Liver (tissue), 9 donors: ENCODE data around the gene DENND4C. TPM values are rescaled to one million over a fixed set of nuclear protein-coding genes. Genes with fewer than 3 reads are reported as not detected.

Experiments
- DNase-seq: peaks from one replicate; pipeline ENCODE4 v3.0.0-alpha.2; 2017; ENCODE audit warnings: low spot score
- H3K27ac ChIP-seq, 2 donors: one replicate each; pipeline ENCODE4 v1.7.0; 2013; ENCODE audit warnings: inconsistent platforms in 2 of 2, low read length in 2 of 2, control low read depth in 1 of 2, low read depth in 1 of 2, mild to moderate bottlenecking in 1 of 2
- H3K27me3 ChIP-seq, 4 donors: one replicate each; pipeline versions ENCODE4 v1.6.1 to v1.7.0; 2013; ENCODE audit warnings: low read length in 3 of 4, inconsistent platforms in 1 of 4, mild to moderate bottlenecking in 1 of 4, moderate library complexity in 1 of 4; ENCODE audit not compliant: control insufficient read depth in 4 of 4, insufficient read depth in 4 of 4
- H3K36me3 ChIP-seq, 4 donors: one replicate each; pipeline versions ENCODE4 v1.6.1 to v1.7.0; 2013; ENCODE audit warnings: low read length in 3 of 4, mild to moderate bottlenecking in 3 of 4, low read depth in 1 of 4, moderate library complexity in 1 of 4; ENCODE audit not compliant: control insufficient read depth in 4 of 4, insufficient read depth in 3 of 4
- H3K4me1 ChIP-seq, 4 donors: one replicate each; pipeline versions ENCODE4 v1.6.1 to v1.7.0; 2013; ENCODE audit warnings: low read length in 3 of 4, mild to moderate bottlenecking in 3 of 4, moderate library complexity in 1 of 4; ENCODE audit not compliant: control insufficient read depth in 4 of 4, insufficient read depth in 4 of 4
- H3K4me3 ChIP-seq, 3 donors: one replicate each; pipeline versions ENCODE4 v1.6.1 to v1.7.0; 2013; ENCODE audit warnings: low read length in 3 of 3, control low read depth in 1 of 3, low read depth in 1 of 3, mild to moderate bottlenecking in 1 of 3
- H3K9ac ChIP-seq, 2 donors: one replicate each; pipeline ENCODE4 v1.7.0; 2013; ENCODE audit warnings: low read length in 2 of 2, mild to moderate bottlenecking in 2 of 2, moderate library complexity in 2 of 2, control low read depth in 1 of 2, low read depth in 1 of 2
- H3K9me3 ChIP-seq, 4 donors: one replicate each; pipeline versions ENCODE4 v1.6.1 to v1.7.0; 2013; ENCODE audit warnings: low read length in 3 of 4; ENCODE audit not compliant: control insufficient read depth in 4 of 4
- ATF3 ChIP-seq: IDR thresholded peaks from 2 replicates; pipeline ENCODE4 v1.6.1; 2016; ENCODE audit warnings: antibody characterized with exemption
- CTCF ChIP-seq: fragments of 150-350 bp; IDR thresholded peaks from 2 replicates; pipeline ENCODE4 v1.5.1; 2017; ENCODE audit warnings: improper control_type of control experiment, low read depth, low read length; ENCODE audit not compliant: missing input control
- EGR1 ChIP-seq, 2 donors: IDR thresholded peaks; 2 replicates each; pipeline ENCODE4 v1.6.1; 2016 to 2018; ENCODE audit warnings: antibody characterized with exemption in 2 of 2, low read depth in 2 of 2
- FOXA1 ChIP-seq: IDR thresholded peaks from 2 replicates; pipeline ENCODE4 v1.6.1; 2016; ENCODE audit warnings: antibody characterized with exemption
- FOXA2 ChIP-seq: IDR thresholded peaks from 2 replicates; pipeline ENCODE4 v1.6.1; 2016; ENCODE audit warnings: antibody characterized with exemption
- GABPA ChIP-seq, 2 donors: IDR thresholded peaks in 1 of 2; conservative IDR thresholded peaks in 1 of 2; 2 replicates each; pipeline ENCODE4 v1.6.1; 2016; ENCODE audit warnings: antibody characterized with exemption in 2 of 2, mild to moderate bottlenecking in 1 of 2, moderate library complexity in 1 of 2
- HNF4A ChIP-seq, 2 donors: conservative IDR thresholded peaks; 2 replicates each; pipeline ENCODE4 v1.6.1; 2016; ENCODE audit warnings: antibody characterized with exemption in 2 of 2, mild to moderate bottlenecking in 2 of 2
- HNF4G ChIP-seq: IDR thresholded peaks from 2 replicates; pipeline ENCODE4 v1.6.1; 2016; ENCODE audit warnings: antibody characterized with exemption
- JUND ChIP-seq, 2 donors: IDR thresholded peaks; 2 replicates each; pipeline ENCODE4 v1.6.1; 2016; ENCODE audit warnings: antibody characterized with exemption in 2 of 2
- MAX ChIP-seq: IDR thresholded peaks from 2 replicates; pipeline ENCODE4 v1.6.1; 2016; ENCODE audit warnings: antibody characterized with exemption
- NR2F2 ChIP-seq: IDR thresholded peaks from 2 replicates; pipeline ENCODE4 v1.6.1; 2016; ENCODE audit warnings: antibody characterized with exemption
- RAD21 ChIP-seq, 2 donors: IDR thresholded peaks; 2 replicates each; pipeline ENCODE4 v1.6.1; 2016; ENCODE audit warnings: antibody characterized with exemption in 2 of 2, mild to moderate bottlenecking in 2 of 2
- REST ChIP-seq: IDR thresholded peaks from 2 replicates; pipeline ENCODE4 v1.6.1; 2016; ENCODE audit warnings: antibody characterized with exemption, mild to moderate bottlenecking
- RXRA ChIP-seq, 2 donors: IDR thresholded peaks; 2 replicates each; pipeline ENCODE4 v1.6.1; 2017 to 2018; ENCODE audit warnings: antibody characterized with exemption in 2 of 2, mild to moderate bottlenecking in 1 of 2
- SP1 ChIP-seq: IDR thresholded peaks from 2 replicates; pipeline ENCODE4 v1.6.1; 2018; ENCODE audit warnings: antibody characterized with exemption, mild to moderate bottlenecking
- TAF1 ChIP-seq: conservative IDR thresholded peaks from 2 replicates; pipeline ENCODE4 v1.6.1; 2016; ENCODE audit warnings: antibody characterized with exemption, mild to moderate bottlenecking
- YY1 ChIP-seq: IDR thresholded peaks from 2 replicates; pipeline ENCODE4 v1.6.1; 2016; ENCODE audit warnings: antibody characterized with exemption, mild to moderate bottlenecking
- WGBS: extraction: QIAGEN DNeasy Blood & Tissue Kit; methylation state at CpG from one replicate; pipeline ENCODE4 v1.1.7; 2013; 5-methylcytosine and 5-hydroxymethylcytosine counted together
- polyA plus RNA-seq, 2 donors: library from polyadenylated mRNA; stranded (reverse) in 1 of 2; unstranded in 1 of 2; fragments of 200-250 nt in 1 of 2; fragments of >200 nt in 1 of 2; fragmentation: Nextera tagmentation in 1 of 2; extraction: Ambion mirVana in 1 of 2; gene quantifications; one replicate each; pipeline versions ENCODE4 v1.2.1 to v1.2.3, GENCODE V29; 2013 to 2015
- total RNA-seq, 2 donors: library from RNA; depleted of rRNA; stranded (reverse); fragments of >200 nt; gene quantifications; one replicate each; pipeline ENCODE4 v1.2.3, GENCODE V29; 2014
- TF ChIP-seq, protein P1 (sequence below): IDR thresholded peaks from 2 replicates; pipeline ENCODE4 v1.6.1; 2016; ENCODE audit warnings: antibody characterized with exemption
- donor health status: healthy.
- donor health status: healthy.
- donor health status: healthy.
- donor health status: healthy.
- donor health status: healthy.

Gene DENND4C
- total and polyA plus RNA-seq, 4 donors, result 6.9 to 54.9 (median 14.8) TPM

DNA sequence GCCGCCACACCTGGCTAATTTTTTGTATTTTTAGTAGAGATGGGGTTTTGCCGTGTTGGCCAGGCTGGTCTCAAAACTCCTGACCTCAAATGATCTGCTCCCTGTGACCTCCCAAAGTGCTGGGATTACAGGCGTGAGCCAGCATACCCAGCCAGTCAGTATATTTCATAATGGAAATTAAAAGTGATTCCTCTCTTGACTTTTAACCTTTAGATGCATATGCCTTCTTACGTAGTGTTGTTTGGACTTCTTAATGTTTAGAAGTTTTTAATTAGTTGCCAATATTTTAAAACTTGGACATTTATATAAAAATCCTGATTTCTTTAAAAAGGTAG lies 22.4 kb downstream of the DENND4C start:
- Histone ChIP-seq H3K4me3 (no peak overlapping the region), H3K27ac (no peak overlapping the region), H3K27me3 (no peaks in the 10 kb centered on the region), H3K9ac (no peak overlapping the region), H3K4me1 (peaks cover 0 to 11% (median 4%) of the 10 kb centered on the region in 4 donors), H3K9me3 (no peaks in the 10 kb centered on the region), H3K36me3 (peaks cover 0 to 1% (median 0%) of the 10 kb centered on the region in 4 donors)
- WGBS, result 35% methylated on average over 4 of the region's 4 CpGs
- no peak for TF ChIP-seq CTCF
- TF ChIP-seq HNF4A (conservative IDR thresholded peaks at IDR 0.05), result peak; percentile 20 to 38
- TF ChIP-seq FOXA1, result no peak
- no peak for TF ChIP-seq MAX
- no peak for TF ChIP-seq TAF1
- no peak for TF ChIP-seq JUND (IDR thresholded peaks at IDR 0.05)
- no peak for TF ChIP-seq YY1
- TF ChIP-seq HNF4G, result no peak
- TF ChIP-seq, protein P1, sequence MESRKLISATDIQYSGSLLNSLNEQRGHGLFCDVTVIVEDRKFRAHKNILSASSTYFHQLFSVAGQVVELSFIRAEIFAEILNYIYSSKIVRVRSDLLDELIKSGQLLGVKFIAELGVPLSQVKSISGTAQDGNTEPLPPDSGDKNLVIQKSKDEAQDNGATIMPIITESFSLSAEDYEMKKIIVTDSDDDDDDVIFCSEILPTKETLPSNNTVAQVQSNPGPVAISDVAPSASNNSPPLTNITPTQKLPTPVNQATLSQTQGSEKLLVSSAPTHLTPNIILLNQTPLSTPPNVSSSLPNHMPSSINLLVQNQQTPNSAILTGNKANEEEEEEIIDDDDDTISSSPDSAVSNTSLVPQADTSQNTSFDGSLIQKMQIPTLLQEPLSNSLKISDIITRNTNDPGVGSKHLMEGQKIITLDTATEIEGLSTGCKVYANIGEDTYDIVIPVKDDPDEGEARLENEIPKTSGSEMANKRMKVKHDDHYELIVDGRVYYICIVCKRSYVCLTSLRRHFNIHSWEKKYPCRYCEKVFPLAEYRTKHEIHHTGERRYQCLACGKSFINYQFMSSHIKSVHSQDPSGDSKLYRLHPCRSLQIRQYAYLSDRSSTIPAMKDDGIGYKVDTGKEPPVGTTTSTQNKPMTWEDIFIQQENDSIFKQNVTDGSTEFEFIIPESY, result no peak
- TF ChIP-seq REST, result no peak
- TF ChIP-seq ATF3, result no peak
- no peak for TF ChIP-seq RAD21 (IDR thresholded peaks at IDR 0.05)
- TF ChIP-seq NR2F2, result peak; percentile 43
- no peak for TF ChIP-seq GABPA (IDR thresholded peaks at IDR 0.05 in 1 of 2, conservative IDR thresholded peaks at IDR 0.05 in 1 of 2)
- TF ChIP-seq EGR1 (IDR thresholded peaks at IDR 0.05; ENCODE audit: low read depth in 2 of 2), result no peak
- peak; percentile 11 for TF ChIP-seq SP1
- no peak for TF ChIP-seq FOXA2
- peak; percentile 75 to 87 for TF ChIP-seq RXRA (IDR thresholded peaks at IDR 0.05)
- DNase-seq, result no peak
